B cell (primary cell): ENCODE data around the gene ELFN2.

Source experiments
- CTCF ChIP-seq: fragments of 200-600 bp; IDR thresholded peaks from one replicate; pipeline ENCODE4 v1.8.0; 2022; ENCODE audit warnings: antibody characterized with exemption, mild to moderate bottlenecking
- EZH2 ChIP-seq: IDR thresholded peaks from 2 replicates; pipeline ENCODE4 v1.6.1; 2012; ENCODE audit warnings: borderline replicate concordance, low read depth, mild to moderate bottlenecking, moderate library complexity, low read length; ENCODE audit not compliant: insufficient read depth, poor library complexity, severe bottlenecking

- TF ChIP-seq CTCF (no peak), EZH2 (no peak)
Measured at GRCh38 chr22:37445501-37445900, 18.2 kb upstream of the ELFN2 start.
